GM10248 (cell line): Measurements from ENCODE around the gene VIPR1.

ENCODE experiments used
- CTCF ChIA-PET: fragments of 300-600 bp; sonication (Branson Sonifier 250); formaldehyde crosslinking; extraction: SDS; loops from one replicate; lab custom pipeline; 2021; ENCODE audit warnings: antibody characterized with exemption; lab: Yijun Ruan, JAX
- POLR2A ChIA-PET: fragments of 350-650 bp; sonication (Branson Sonifier 250); formaldehyde crosslinking; extraction: SDS; loops from one replicate; lab custom pipeline; 2020; ENCODE audit warnings: antibody characterized with exemption; lab: Yijun Ruan, JAX
- DNase-seq: peaks from one replicate; pipeline ENCODE4 v3.0.0; 2012; ENCODE audit errors: extremely low spot score
- CTCF ChIP-seq: IDR thresholded peaks from 2 replicates; pipeline ENCODE4 v1.5.1; 2012; ENCODE audit warnings: mild to moderate bottlenecking, low read depth; ENCODE audit errors: extremely low read depth, missing control alignments, control extremely low read depth

VIPR1 gene

GRCh38 chr3:42518800-42519567 is 16.5 kb downstream of the VIPR1 start:
- DNase-seq = no peak
- TF ChIP-seq CTCF = peak; percentile 15
- ChIA-PET CTCF (interaction anchor here (0.8 kb wide), 1 partner anchor 362 kb away, joined by 3 read pairs; no protein-coding TSS in a partner anchor), POLR2A (no interaction called here)

GRCh38 chr3:42519568-42519962 is 17.1 kb downstream of the VIPR1 start:
- ChIA-PET CTCF (interaction anchor here (0.8 kb wide), 1 partner anchor 362 kb away, joined by 3 read pairs; no protein-coding TSS in a partner anchor), POLR2A (no interaction called here)
- TF ChIP-seq CTCF = no peak
- DNase-seq = no peak

- POLR2A ChIA-PET = no interaction called here
Observed at GRCh38 chr3:42520336-42520735, 17.9 kb downstream of the VIPR1 start.

GRCh38 chr3:42520906-42521305 is 18.5 kb downstream of the VIPR1 start:
- CTCF ChIA-PET = interaction anchor here (1.5 kb wide), 1 partner anchor 274 kb away, joined by 4 read pairs; no protein-coding TSS in a partner anchor
- DNase-seq = no peak
- POLR2A ChIA-PET = no interaction called here
- TF ChIP-seq CTCF = no peak

More at GRCh38 chr3:42520336-42520735, 17.9 kb downstream of the VIPR1 start:
- no peak for TF ChIP-seq CTCF
- CTCF ChIA-PET = no interaction called here
- no peak for DNase-seq

- ChIA-PET CTCF (interaction anchor here (1.0 to 1.8 kb wide), 5 partner anchors 12 to 277 kb away, joined by 3 to 7 read pairs (median 4); no protein-coding TSS in a partner anchor), POLR2A (no interaction called here)
- TF ChIP-seq CTCF = no peak
- no peak for DNase-seq
Observed at GRCh38 chr3:42524751-42525150, 22.3 kb downstream of the VIPR1 start.

- no peak for DNase-seq
- CTCF ChIA-PET = interaction anchor here (1.0 to 1.8 kb wide), 4 partner anchors 12 to 278 kb away, joined by 3 to 7 read pairs (median 5); no protein-coding TSS in a partner anchor
- POLR2A ChIA-PET = no interaction called here
- TF ChIP-seq CTCF = no peak
Observed at GRCh38 chr3:42525212-42525611, 22.8 kb downstream of the VIPR1 start.
